Epithelial cell of proximal tubule (primary cell): ENCODE results near the gene HSPG2. TPM values are rescaled to one million over a fixed set of nuclear protein-coding genes. Genes with fewer than 3 reads are reported as not detected.

ENCODE experiments used
- DNase-seq: peaks from one replicate; pipeline ENCODE4 v3.0.0-alpha.2; 2011; ENCODE audit warnings: low read depth
- H3K4me3 ChIP-seq: 2 replicates; pipeline ENCODE4 v1.5.1; 2011; ENCODE audit warnings: low read depth, mild to moderate bottlenecking, low read length
- CTCF ChIP-seq: conservative IDR thresholded peaks from 2 replicates; pipeline ENCODE4 v1.5.1; 2012; ENCODE audit warnings: low read depth, mild to moderate bottlenecking, low read length
- total RNA-seq: library from RNA; depleted of rRNA; stranded (reverse); fragments of >200 nt; gene quantifications from 2 replicates; pipeline ENCODE4 v1.2.3, GENCODE V29; 2015

The HSPG2 gene
- total RNA-seq, 1 donor from 2014 or later, result 156 TPM

- no peak overlapping the region for H3K4me3 ChIP-seq
- no peak for TF ChIP-seq CTCF
- DNase-seq, result no peak
These were observed 42.9 kb downstream of the HSPG2 start for GRCh38 chr1:21894034-21894881.

GRCh38 chr1:21893046-21893805, 43.9 kb downstream of the HSPG2 start:
- no peak for DNase-seq
- H3K4me3 ChIP-seq, result no peak overlapping the region
- TF ChIP-seq CTCF, result no peak

- H3K4me3 ChIP-seq, result no peak overlapping the region
- no peak for TF ChIP-seq CTCF
- no peak for DNase-seq
These were observed 45.3 kb downstream of the HSPG2 start for GRCh38 chr1:21891621-21892479.

- DNase-seq, result no peak
- no peak for TF ChIP-seq CTCF
- no peak overlapping the region for H3K4me3 ChIP-seq
These were observed 46.0 kb downstream of the HSPG2 start for GRCh38 chr1:21891081-21891480.

DNA sequence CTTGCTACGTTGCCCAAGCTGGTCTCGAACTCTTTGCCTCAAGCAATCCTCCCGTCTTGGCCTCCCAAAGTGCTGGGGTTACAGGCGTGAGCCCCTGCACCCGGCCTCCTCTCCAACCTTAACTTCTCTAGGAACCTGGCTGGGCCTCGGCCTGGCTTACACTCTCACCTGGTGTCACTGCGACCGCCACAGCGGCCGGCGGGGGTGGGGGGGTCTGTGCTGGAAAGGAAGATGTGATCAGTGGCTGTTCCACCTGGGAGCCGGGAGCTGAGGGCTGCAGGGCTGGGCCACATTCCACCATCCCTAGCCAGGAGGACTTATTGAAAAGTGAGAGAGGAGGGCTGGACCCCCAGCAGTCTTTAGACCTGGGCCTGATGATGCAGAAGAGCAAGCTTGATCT, 48.6 kb downstream of the HSPG2 start:
- DNase-seq, result no peak
- H3K4me3 ChIP-seq, result no peak overlapping the region
- no peak for TF ChIP-seq CTCF

DNA sequence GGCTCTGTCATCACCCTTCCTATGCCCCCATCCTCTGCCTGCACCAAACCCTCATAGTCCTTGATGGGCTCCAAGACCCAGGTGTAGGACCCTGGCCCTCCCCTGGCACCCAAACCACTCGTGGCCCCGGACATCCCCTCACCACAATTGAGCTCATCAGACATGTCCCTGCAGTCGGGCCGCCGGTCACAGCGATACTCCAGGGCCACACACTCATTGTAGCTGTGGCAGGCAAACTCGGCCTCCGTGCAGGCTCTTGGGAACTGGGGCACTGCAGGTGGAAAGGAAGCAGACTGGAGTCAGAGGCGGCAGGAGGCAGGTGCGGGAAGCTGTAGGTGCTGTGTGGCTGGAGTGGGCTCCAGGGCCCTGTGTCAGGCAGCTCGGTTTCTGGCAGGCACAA, 49.3 kb downstream of the HSPG2 start:
- no peak for TF ChIP-seq CTCF
- no peak for DNase-seq
- H3K4me3 ChIP-seq, result no peak overlapping the region
